CD14-positive monocyte (primary cell): ENCODE results near the gene ZNF793. TPM values are rescaled to one million over a fixed set of nuclear protein-coding genes. Genes with fewer than 3 reads are reported as not detected.

Experiments
- DNase-seq, 3 donors: peaks; one replicate each; pipeline ENCODE4 v3.0.0-alpha.2; 2011 to 2022
- H2AFZ ChIP-seq: 2 replicates; pipeline ENCODE4 v1.6.0; 2012; ENCODE audit warnings: mild to moderate bottlenecking, low read depth, low read length, inconsistent platforms; ENCODE audit not compliant: insufficient read depth, poor library complexity, severe bottlenecking
- H3K27ac ChIP-seq, 2 donors: 1 replicate in 1 of 2; 2 replicates in 1 of 2; pipeline ENCODE4 v1.5.1; 2012 to 2013; ENCODE audit warnings: low read length in 2 of 2, control low read depth in 1 of 2, inconsistent platforms in 1 of 2, low read depth in 1 of 2, mild to moderate bottlenecking in 1 of 2
- H3K27me3 ChIP-seq, 2 donors: one replicate each; pipeline versions ENCODE4 v1.6.0 to v1.6.1; 2011 to 2013; ENCODE audit warnings: low read length in 2 of 2; ENCODE audit not compliant: control insufficient read depth in 2 of 2, insufficient read depth in 2 of 2
- H3K36me3 ChIP-seq, 2 donors: replicated peaks in 1 of 2; 1 replicate in 1 of 2; 2 replicates in 1 of 2; pipeline versions ENCODE4 v1.5.1 to v1.6.1; 2012 to 2013; ENCODE audit warnings: low read length in 2 of 2, control low read depth in 1 of 2, inconsistent platforms in 1 of 2, mild to moderate bottlenecking in 1 of 2; ENCODE audit not compliant: insufficient read depth in 2 of 2, control insufficient read depth in 1 of 2
- H3K4me1 ChIP-seq, 2 donors: 1 replicate in 1 of 2; 2 replicates in 1 of 2; pipeline versions ENCODE4 v1.5.1 to v1.6.1; 2012 to 2013; ENCODE audit warnings: low read length in 2 of 2, control low read depth in 1 of 2, inconsistent platforms in 1 of 2, mild to moderate bottlenecking in 1 of 2, moderate library complexity in 1 of 2; ENCODE audit not compliant: insufficient read depth in 2 of 2, control insufficient read depth in 1 of 2
- H3K4me2 ChIP-seq: replicated peaks from 2 replicates; pipeline ENCODE3; 2012; ENCODE audit warnings: low read length, moderate library complexity, mild to moderate bottlenecking; ENCODE audit not compliant: poor library complexity, severe bottlenecking; ENCODE audit errors: extremely low read depth
- H3K4me3 ChIP-seq, 3 experiments: fragments of 200-600 bp in 1 of 3; sonication (generic) in 1 of 3; replicated peaks in 1 of 3; 1 replicate in 2 of 3; 2 replicates in 1 of 3; pipeline ENCODE4 v1.5.1; 2011 to 2013; ENCODE audit warnings: low read length in 3 of 3, mild to moderate bottlenecking in 3 of 3, control low read depth in 2 of 3, low read depth in 2 of 3, inconsistent platforms in 1 of 3, moderate library complexity in 1 of 3
- H3K79me2 ChIP-seq: 2 replicates; pipeline ENCODE4 v1.6.0; 2012; ENCODE audit warnings: mild to moderate bottlenecking, control low read depth, inconsistent platforms, low read length, moderate library complexity; ENCODE audit not compliant: insufficient read depth
- H3K9ac ChIP-seq: 2 replicates; pipeline ENCODE4 v1.6.0; 2017; ENCODE audit warnings: low read length, mild to moderate bottlenecking; ENCODE audit not compliant: insufficient read depth, poor library complexity, severe bottlenecking
- H3K9me3 ChIP-seq, 2 donors: replicated peaks in 1 of 2; 1 replicate in 1 of 2; 2 replicates in 1 of 2; pipeline versions ENCODE4 v1.5.1 to v1.6.1; 2012 to 2013; ENCODE audit warnings: low read length in 2 of 2, control low read depth in 1 of 2; ENCODE audit not compliant: control insufficient read depth in 1 of 2, insufficient read depth in 1 of 2
- H4K20me1 ChIP-seq: 2 replicates; pipeline ENCODE4 v1.6.0; 2012; ENCODE audit warnings: mild to moderate bottlenecking, low read length, control low read depth, moderate library complexity; ENCODE audit not compliant: insufficient read depth
- H3K27ac Mint-ChIP-seq, 7 donors: one replicate each; pipeline ENCODE4 v1.8.0; 2020; ENCODE audit warnings: mild to moderate bottlenecking in 7 of 7, mixed read lengths in 7 of 7, moderate library complexity in 6 of 7, inconsistent platforms in 2 of 7
- H3K27me3 Mint-ChIP-seq, 3 donors: one replicate each; pipeline ENCODE4 v1.8.0; 2021 to 2022; ENCODE audit warnings: low read depth in 3 of 3, mild to moderate bottlenecking in 3 of 3, mixed read lengths in 3 of 3, moderate library complexity in 3 of 3, inconsistent platforms in 1 of 3
- H3K36me3 Mint-ChIP-seq, 2 donors: one replicate each; pipeline ENCODE4 v1.8.0; 2020; ENCODE audit warnings: mixed read lengths in 2 of 2, inconsistent platforms in 1 of 2, mild to moderate bottlenecking in 1 of 2
- H3K4me1 Mint-ChIP-seq: one replicate; pipeline ENCODE4 v1.8.0; 2020; ENCODE audit warnings: mild to moderate bottlenecking, mixed read lengths
- H3K4me3 Mint-ChIP-seq, 2 donors: one replicate each; pipeline ENCODE4 v1.8.0; 2020; ENCODE audit warnings: mild to moderate bottlenecking in 2 of 2, mixed read lengths in 2 of 2, moderate library complexity in 1 of 2
- H3K9me3 Mint-ChIP-seq, 7 donors: one replicate each; pipeline ENCODE4 v1.8.0; 2020 to 2022; ENCODE audit warnings: mixed read lengths in 7 of 7, mild to moderate bottlenecking in 6 of 7, moderate library complexity in 6 of 7, inconsistent platforms in 2 of 7
- WGBS: methylation state at CpG from one replicate; pipeline ENCODE4 v1.1.5; 2013; ENCODE audit warnings: missing lambda C conversion rate; ENCODE audit not compliant: insufficient coverage; 5-methylcytosine and 5-hydroxymethylcytosine counted together
- intact Hi-C, 2 donors: fragments of 100-400 bp; cut with micrococcal nuclease; formaldehyde crosslinking; loops; one replicate each; pipeline versions ENCODE4 v1.15.0 to v1.15.1; 2023
- polyA plus RNA-seq, 3 donors: library from polyadenylated mRNA; depleted of rRNA in 1 of 3; unstranded in 2 of 3; stranded (reverse) in 1 of 3; fragments of 300-500 nt in 2 of 3; fragments of >200 nt in 1 of 3; fragmentation: Illumina TruSeq in 2 of 3; gene quantifications; 1 replicate in 2 of 3; 2 replicates in 1 of 3; pipeline ENCODE4 v1.2.3, GENCODE V29; 2012 to 2021
- TF ChIP-seq, protein P1 (sequence below): fragments of 200-600 bp; IDR thresholded peaks from one replicate; pipeline ENCODE4 v1.8.0; 2022; ENCODE audit warnings: antibody characterized with exemption, mild to moderate bottlenecking

Gene ZNF793
- polyA plus RNA-seq, 3 donors: 0.08 TPM; not detected in 2

DNA sequence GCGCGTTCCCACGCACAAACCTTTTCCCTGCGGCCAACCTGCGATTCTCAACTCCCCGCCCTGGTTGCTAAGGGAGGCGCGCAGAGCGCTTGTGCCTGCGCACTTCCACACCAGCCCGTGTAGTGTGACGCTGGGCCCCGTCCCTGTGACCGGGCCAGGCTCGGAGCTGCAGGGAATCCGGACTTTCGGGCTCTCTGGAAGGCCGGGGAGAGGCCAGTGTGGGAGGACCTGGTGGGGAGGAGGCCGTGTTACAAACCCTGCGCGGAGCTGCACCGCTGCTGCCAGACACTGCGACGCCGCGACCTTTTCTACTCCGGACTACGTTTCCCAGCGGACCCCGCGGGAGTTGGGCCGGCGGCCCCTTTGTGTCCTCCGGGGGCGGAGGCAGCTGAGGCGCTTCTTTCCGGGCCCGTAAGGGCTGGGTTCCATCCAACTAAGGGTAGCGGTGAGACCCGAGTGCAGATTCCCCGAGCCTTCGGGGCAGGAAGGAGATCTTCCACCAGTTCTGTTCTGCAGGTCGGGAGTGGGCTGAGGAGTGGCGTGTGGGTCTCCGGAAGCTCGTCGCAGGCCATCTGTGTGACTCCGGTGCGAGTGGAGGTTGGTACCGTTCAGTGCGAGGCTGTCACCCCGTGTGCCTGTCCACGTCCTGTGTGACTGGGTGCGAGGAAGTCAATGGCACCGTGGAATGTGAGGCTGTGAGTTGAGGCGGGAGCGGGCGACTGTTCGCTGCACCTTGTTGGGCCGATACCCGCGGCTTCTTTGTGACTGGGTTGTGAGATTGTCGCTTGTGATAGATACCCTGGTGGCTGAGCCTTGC is 37.6 kb upstream of the ZNF793 start, which contains the start of gene ZNF570:
Gene ZNF570 (plus strand): TSS at position 396 of the 817 bp plus-strand sequence. CDS start 999 bp downstream, outside the sequence.
- TF ChIP-seq, protein P1, sequence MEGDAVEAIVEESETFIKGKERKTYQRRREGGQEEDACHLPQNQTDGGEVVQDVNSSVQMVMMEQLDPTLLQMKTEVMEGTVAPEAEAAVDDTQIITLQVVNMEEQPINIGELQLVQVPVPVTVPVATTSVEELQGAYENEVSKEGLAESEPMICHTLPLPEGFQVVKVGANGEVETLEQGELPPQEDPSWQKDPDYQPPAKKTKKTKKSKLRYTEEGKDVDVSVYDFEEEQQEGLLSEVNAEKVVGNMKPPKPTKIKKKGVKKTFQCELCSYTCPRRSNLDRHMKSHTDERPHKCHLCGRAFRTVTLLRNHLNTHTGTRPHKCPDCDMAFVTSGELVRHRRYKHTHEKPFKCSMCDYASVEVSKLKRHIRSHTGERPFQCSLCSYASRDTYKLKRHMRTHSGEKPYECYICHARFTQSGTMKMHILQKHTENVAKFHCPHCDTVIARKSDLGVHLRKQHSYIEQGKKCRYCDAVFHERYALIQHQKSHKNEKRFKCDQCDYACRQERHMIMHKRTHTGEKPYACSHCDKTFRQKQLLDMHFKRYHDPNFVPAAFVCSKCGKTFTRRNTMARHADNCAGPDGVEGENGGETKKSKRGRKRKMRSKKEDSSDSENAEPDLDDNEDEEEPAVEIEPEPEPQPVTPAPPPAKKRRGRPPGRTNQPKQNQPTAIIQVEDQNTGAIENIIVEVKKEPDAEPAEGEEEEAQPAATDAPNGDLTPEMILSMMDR: no peak
- peak within 1 kb of the TSS; percentile 73 for H3K9ac ChIP-seq
- H3K9me3 ChIP-seq: peaks cover 33 to 49% of the 10 kb centered on the region in 2 donors
- H3K4me1 Mint-ChIP-seq: peaks cover 30% of the 10 kb centered on the region
- H3K79me2 ChIP-seq: no peaks in the 10 kb centered on the region
- intact Hi-C loops: loop anchor here (1.0 to 10.0 kb wide), 8 partner anchors 97 to 784 kb away; partner anchors contain the start of genes ZNF345 (in 1 of the 2), ZNF383 (in 1 of the 2), ZNF527 (in 1 of the 2) and ZNF567 (in 1 of the 2)
- peaks cover 16 to 44% (median 26%) of the 10 kb centered on the region in 7 donors for H3K9me3 Mint-ChIP-seq
- H3K4me2 ChIP-seq: peak within 1 kb of the TSS; percentile 80
- peaks cover 26 to 33% of the 10 kb centered on the region in 2 donors for H3K4me1 ChIP-seq
- H4K20me1 ChIP-seq: no peaks in the 10 kb centered on the region
- H3K4me3 Mint-ChIP-seq: peak within 1 kb of the TSS; percentile 97
- peak within 1 kb of the TSS; percentile 66 to 98 (median 85) for H3K4me3 ChIP-seq
- WGBS: 0% methylated on average over 62 of the region's 63 CpGs
- H3K27ac ChIP-seq: peak within 1 kb of the TSS; percentile 69 to 82
- peaks cover 5 to 25% of the 10 kb centered on the region in 2 donors for H3K36me3 ChIP-seq
- no peaks in the 10 kb centered on the region for H3K27me3 ChIP-seq
- no peaks in the 10 kb centered on the region for H3K27me3 Mint-ChIP-seq
- peak within 1 kb of the TSS; percentile 73 to 94 (median 90) for H3K27ac Mint-ChIP-seq
- peak within 1 kb of the TSS; percentile 98 for H2AFZ ChIP-seq
- DNase-seq: peak; percentile 48 to 62 (median 61)
- peaks cover 12 to 18% of the 10 kb centered on the region in 2 donors for H3K36me3 Mint-ChIP-seq

- Mint-ChIP-seq H3K36me3 (peaks cover 3 to 18% of the 10 kb centered on the region in 2 donors), H3K4me1 (peaks cover 30% of the 10 kb centered on the region), H3K9me3 (peaks cover 10 to 42% (median 28%) of the 10 kb centered on the region in 7 donors), H3K27me3 (no peaks in the 10 kb centered on the region), H3K27ac (no peak overlapping the region), H3K4me3 (peak overlapping the region in 1 of 2 donors; percentile 97)
- Histone ChIP-seq H3K9ac (no peak overlapping the region), H3K4me3 (peak overlapping the region in 1 of 3 experiments; percentile 98), H3K27me3 (no peaks in the 10 kb centered on the region), H3K36me3 (peaks cover 0 to 20% of the 10 kb centered on the region in 2 donors), H3K9me3 (peaks cover 38 to 43% of the 10 kb centered on the region in 2 donors), H3K4me1 (peaks cover 26 to 33% of the 10 kb centered on the region in 2 donors), H3K4me2 (peak overlapping the region; percentile 80), H4K20me1 (no peaks in the 10 kb centered on the region), H3K79me2 (no peaks in the 10 kb centered on the region), H3K27ac (no peak overlapping the region), H2AFZ (peak overlapping the region; percentile 98)
- 100% methylated on average over 2 of the region's 4 CpGs for WGBS
- TF ChIP-seq, protein P1: no peak
- no peak for DNase-seq
- intact Hi-C loops: loop anchor here in 1 of 2 donors (5.0 kb wide), 1 partner anchor 628 kb away; no protein-coding TSS in a partner anchor
Measured at GRCh38 chr19:37470216-37470615, 36.5 kb upstream of the ZNF793 start.
